IPS-11a (cell line): Measurements from ENCODE around the gene IL4R.
"Not testable (repeated sequence)": the region's sequence is repeated elsewhere in the genome, so short reads cannot be mapped to it uniquely, and the experiment has no call there.

Experiments
- H3K4me3 ChIP-seq: one replicate; pipeline ENCODE4 v1.5.1; 2013; ENCODE audit warnings: low read depth, low read length, control low read depth

Gene IL4R

DNA sequence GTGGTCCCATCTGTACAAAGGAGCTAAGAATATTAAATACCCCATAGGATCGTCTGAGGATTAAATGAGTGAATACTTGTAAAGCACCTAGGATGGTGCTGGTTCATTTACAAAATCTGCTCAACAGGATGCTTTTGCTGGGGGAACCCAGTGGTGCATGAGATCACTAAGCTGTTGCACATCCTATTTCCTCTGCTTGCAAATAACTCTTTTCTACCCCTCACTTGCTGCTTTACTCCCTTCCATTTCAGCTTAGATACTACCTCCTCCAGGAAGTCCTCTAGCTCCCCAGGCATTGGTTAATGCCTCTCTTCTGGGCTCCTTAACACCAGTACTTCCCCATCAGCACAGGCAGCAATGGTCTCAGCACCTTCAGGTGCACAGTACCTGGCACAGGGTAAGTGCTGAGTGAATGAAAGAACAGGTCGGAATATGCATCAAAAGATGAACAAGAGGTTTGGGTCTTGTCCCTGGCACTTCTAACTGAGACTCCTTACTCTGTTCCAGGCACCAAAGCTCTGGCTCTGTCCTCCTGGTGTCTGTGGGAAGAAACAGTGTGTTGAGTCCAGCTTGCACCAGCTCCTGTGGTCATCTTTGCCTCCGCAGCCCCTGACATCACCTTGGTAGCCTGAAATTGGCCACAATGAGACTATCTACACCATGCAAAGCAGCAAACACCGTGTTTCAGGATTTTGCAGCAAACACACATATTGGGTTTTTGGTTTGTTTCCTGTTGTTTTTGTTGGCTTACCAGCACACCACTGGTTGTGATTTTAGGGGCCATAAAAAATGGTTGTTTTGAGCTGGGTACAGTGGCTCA, 64.1 kb downstream of the IL4R start:
- H3K4me3 ChIP-seq, result no peak overlapping the region

DNA sequence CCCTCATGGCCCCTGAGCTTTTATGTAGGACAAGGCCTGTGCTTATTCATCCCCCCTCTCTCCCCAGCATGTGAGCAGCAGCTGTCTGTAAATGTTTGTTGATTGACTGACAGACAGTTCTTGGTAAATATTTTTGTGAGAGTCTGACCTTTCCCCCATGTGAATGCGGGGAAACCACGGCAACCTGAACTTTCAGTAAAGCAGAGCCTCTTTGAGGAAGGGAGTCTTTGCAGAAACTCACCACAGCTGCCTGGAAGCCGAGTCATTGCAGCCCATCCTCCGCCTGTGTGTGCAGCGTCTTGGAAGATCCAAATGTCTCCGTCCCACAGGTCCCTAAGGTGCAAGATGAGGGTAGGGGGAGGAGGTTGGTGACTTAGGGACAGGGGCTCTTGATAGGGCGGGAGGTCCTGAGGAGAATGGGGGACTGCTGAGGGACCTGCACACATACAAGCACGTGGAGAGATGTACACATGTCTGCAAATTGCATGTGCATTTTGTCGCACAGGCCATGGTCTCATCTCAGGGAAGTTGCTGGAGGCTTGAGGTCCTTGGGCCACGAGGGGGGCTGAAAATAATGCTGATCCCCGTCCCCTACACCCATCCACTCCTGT, 65.2 kb downstream of the IL4R start:
- H3K4me3 ChIP-seq, result no peak overlapping the region

DNA sequence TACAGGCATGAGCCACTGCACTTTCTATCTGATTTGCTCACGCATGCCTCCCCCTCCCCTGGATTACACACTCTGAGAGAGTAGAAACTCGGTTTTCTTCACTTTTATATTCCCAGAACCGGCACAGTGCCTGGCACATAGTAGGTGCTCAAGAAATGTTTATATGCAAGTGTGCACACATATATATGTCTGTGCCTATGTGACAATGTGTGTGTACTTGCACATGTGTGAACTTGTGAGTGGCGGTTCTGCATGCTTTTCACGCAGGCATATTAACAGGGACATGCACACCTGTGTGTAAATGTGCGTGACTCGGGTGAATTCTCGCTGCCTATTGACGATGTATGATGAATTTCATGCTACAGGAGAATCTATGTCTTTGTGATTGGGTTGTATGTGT, 66.1 kb downstream of the IL4R start:
- H3K4me3 ChIP-seq, result no peak overlapping the region

DNA sequence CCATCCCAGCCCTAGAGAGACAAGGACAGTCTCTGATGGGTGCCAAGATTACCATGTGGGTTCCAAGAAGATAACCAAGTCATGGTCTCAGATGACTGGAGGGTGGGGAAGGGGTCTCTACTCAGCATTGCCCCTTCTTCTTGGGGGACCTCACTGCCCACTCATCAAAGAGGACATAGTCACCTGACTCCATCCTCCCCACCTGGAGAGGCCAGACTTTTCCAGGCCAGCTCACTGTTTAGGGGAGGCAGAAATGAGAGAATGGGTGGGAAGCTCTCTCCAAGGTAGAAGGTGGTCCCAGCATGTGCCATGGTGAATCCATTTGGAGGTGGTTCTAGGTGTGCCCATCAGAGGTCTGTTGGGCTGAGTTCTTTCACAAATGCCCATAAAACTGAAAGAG, 67.5 kb downstream of the IL4R start:
- no peak overlapping the region for H3K4me3 ChIP-seq

DNA sequence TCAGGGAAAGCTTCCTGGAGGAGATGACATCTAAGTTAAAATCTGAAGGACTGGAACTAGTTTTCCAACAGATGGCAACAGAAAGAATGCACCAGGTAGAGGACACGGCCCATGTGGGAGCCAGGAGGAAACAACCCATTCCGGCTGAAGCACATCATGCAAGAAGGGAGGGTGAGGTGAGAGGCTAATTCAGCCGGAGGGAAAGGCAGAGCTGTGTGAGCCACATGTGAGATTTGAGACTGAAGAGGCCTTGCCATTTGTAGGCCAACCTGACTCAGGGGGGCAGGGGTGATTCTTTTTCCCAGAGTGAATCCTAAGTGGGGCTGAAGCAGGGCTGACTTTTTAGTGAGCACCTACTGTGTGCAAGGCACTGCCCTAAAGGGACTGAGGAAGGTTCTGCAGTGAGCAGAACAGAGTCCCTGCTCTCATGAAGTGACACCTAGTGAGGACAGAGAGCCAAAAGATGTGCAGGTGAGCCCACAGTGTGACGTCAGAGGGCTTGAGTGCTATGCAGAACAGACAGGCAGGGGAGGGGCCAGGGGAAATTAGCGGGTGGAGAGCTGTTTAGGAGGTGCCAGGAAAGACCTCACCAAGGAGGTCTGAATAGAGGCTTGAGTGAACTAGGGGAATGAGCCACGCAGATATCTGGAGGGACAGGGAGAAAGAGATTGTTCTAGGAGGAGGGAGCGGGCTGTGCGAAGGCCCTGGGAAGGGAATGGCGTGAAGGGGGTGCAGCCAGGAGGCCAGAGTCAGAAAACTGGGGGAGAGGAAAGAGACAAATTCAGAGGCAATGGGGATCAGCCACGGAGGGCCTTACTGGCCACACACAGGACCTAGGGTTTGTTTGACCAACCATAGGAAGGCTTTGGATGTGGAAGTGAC, 68.4 kb downstream of the IL4R start:
- H3K4me3 ChIP-seq, result no peak overlapping the region

DNA sequence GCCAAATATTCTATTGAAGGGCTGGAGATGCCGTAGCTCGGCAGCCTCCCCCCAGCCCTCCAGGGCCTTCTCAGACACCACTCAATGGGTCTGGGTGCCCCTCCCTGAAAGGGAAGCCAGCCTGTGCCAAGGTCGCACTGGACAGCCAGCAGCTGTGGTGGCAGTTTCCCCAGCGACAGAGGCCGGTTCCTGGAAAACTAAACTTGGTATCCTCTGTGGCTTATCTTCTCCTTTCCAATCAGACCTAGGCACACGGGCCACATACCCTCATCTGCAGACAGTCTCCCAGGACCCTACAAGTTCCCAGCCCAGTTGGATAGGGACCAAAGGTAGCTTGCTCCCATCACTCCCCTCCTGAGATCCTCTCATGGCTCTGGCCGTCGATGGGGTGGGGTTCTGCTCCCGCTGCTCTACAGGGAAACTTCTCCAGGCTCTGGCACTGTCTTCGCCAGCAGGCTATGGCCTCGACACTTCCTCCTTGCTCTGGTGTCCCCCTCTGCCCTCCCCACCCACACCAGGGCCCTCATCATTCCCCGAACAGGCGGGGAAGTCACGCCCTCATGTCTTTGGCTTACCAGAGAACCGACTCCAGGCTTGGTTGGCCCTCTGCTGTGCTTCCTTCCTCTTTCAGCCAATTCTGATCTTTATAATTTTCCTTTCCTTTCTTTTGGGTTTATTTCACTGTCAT, 69.9 kb downstream of the IL4R start:
- no peak overlapping the region for H3K4me3 ChIP-seq

DNA sequence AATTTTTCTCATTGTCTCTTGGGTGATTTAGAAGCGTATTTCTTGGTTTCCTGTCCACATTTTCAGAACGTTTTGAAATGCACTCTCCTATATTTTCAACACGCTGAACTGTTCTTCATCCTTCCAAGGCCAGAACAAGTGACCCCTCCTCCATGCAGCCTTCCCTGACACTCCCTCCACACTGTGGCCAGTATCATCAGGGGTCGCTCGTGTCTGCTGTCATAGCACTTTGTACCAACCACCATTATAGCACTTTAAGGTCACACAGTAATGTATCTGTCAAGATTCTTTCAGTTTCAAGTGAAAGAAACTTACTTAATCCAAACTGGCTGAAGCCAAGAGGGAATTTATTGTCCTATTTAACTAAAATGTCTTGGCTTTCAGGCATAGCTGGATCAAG, 70.7 kb downstream of the IL4R start:
- H3K4me3 ChIP-seq, result no peak overlapping the region

DNA sequence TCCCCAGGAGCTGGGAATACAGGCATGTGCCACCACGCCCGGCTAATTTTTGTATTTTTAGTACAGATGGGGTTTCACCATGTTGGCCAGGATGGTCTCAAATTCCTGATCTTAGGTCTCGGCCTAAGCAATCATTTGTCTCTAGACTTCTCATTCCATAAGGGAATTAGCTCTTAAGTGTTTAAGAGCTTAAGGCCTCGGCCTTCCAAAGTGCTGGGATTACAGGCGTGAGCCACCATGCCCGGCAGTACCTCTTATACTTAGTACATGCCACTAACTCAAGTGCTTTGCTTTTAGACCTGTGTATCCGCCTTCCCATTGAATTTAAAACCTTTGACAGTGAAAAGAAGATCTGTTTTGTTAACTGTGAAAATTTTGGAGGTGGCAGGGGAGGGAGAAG, 71.6 kb downstream of the IL4R start:
- no peak overlapping the region for H3K4me3 ChIP-seq

DNA sequence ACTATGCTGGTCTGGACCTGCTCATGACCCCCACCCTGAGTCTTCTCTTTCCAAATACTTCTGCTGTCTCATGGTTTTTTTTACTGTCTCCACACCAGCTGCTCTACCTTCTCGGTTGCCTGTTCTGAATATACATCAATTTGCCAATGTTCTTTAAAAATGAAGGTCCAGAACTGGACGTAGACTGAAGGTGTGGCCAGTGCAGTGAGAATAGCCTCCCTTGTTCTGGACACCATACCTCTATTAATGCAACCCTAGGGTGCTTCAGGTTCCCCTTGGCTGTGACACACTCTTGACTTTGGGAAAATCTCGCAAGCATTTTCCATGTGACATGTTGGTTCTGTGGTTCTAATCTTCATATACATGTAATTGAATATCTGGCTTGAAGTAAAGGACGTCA, 72.9 kb downstream of the IL4R start:
- no peak overlapping the region for H3K4me3 ChIP-seq

DNA sequence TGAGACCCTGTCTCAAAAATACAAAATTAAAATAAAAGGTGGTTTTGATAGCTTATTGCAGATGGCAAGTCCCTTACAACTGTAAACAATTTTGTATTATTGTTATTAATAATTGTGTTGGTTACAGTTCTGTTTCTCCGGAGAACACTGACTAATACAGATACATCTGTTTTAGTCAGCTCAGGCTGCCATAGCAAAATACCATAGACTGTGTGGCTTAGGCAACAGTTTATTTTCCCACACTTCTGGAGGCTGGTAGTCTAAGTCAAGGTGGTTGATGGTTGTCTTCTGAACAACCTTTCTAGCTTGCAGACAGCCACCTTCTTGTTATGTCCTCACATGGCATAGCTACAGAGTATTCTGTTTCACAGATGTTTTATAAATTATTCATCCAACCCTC, 74.0 kb downstream of the IL4R start:
- no peak overlapping the region for H3K4me3 ChIP-seq

DNA sequence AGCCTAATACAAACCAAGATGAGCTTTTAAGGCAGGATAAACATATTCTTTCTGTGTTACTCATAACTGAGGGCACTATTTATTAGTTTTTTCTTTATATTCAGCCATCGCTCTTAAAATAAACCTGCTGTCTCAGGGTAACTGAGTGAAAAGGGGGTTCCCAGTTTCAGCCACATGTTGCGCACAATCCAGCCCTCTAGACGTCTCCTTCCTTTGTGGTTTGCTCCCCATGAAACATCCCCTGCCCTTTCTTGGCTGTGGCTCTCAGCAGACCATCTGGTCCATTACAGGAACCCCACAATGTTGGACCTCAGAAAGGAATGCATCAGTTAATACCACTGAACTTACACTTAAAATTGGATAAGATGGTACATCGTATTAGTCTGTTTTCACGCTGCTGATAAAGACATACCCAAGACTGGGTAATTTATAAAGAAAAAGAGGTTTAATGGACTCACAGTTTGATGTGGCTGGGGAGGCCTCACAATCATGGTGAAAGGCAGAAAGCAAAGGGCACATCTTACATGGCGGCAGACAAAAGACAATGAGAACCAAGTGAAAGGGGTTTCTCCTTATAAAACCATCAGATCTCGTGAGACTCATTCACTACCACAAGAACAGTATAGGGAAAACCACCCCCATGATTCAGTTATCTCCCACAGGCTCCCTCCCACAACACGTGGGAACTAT, 75.6 kb downstream of the IL4R start:
- no peak overlapping the region for H3K4me3 ChIP-seq

DNA sequence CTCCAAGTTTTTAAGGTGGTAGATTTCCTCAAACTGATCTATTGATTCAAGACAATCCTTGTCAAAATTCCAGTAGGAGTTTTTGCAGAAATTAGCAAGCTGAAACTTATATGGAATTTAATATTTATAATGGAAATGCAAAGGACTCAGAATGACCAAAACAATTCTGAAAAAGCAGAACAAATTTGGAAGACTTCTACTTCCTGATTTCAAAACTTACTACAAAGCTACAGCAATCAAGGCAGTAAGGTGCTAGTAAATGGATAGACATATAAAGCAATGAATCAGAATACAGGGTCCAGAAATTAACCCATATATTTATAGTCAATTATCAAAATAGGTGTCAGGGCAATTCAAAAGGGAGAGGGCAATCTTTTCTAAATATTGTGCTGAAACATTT, 76.4 kb downstream of the IL4R start:
- no peak overlapping the region for H3K4me3 ChIP-seq

DNA sequence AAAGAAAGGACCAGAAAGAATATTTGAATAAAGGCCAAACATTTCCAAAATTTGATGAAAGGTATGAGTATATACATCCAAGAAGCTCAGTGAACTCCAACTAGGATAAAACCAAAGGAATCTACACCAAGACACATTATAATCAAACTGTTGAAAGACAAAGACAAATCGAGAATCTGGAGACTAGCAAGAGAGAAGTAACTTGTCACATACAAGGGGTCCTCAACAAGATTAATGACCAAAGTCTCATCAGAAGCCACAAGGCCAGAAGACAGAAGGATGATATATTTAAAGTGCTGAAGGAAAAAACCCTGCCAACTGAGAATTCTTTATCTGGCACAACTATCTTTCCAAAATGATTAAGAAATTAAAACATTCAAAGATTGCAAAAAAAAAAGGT, 78.9 kb downstream of the IL4R start:
- H3K4me3 ChIP-seq, result no peak overlapping the region

DNA sequence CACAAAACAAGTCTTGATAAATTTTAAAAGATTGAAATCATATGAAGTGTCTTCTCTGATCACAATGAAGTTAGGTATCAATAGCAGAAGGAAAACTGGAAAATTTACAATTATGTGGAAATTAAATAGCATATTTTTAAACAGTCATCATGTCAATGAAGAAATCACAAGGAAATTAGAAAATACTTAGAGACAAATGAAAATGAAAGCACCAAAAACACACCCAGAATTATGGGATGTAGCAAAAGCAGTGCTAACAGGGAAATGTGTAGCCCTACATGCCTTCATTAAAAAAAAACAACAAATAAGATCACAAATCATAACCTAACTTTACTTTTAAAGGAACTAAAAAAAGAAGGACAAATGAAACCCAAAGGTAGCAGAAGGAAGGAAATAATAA, 80.7 kb downstream of the IL4R start:
- no peak overlapping the region for H3K4me3 ChIP-seq

DNA sequence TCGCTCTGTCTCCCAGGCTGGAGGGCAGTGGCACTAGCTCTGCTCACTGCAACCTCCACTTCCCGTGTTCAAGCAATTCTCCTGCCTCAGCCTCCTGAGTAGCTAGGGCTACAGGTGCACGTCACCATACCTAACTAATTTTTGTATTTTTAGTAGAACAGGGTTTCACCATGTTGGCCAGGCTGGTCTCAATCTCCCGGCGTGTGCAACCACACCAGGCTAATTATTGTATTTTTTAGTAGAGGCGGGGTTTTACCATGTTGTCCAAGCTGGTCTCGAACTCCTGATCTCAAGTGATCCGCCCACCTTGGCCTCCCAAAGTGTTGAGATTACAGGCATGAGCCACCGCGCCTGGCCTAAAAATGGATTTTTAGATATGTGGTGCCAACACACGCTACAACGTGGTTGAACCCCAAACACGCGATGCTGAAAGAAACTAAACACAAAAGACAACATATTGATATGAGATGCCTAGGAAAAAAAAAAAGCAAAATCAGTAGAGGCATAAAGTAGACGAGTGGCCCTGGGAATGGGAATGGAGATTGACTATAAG, 84.6 kb downstream of the IL4R start:
- not testable (repeated sequence) for H3K4me3 ChIP-seq

DNA sequence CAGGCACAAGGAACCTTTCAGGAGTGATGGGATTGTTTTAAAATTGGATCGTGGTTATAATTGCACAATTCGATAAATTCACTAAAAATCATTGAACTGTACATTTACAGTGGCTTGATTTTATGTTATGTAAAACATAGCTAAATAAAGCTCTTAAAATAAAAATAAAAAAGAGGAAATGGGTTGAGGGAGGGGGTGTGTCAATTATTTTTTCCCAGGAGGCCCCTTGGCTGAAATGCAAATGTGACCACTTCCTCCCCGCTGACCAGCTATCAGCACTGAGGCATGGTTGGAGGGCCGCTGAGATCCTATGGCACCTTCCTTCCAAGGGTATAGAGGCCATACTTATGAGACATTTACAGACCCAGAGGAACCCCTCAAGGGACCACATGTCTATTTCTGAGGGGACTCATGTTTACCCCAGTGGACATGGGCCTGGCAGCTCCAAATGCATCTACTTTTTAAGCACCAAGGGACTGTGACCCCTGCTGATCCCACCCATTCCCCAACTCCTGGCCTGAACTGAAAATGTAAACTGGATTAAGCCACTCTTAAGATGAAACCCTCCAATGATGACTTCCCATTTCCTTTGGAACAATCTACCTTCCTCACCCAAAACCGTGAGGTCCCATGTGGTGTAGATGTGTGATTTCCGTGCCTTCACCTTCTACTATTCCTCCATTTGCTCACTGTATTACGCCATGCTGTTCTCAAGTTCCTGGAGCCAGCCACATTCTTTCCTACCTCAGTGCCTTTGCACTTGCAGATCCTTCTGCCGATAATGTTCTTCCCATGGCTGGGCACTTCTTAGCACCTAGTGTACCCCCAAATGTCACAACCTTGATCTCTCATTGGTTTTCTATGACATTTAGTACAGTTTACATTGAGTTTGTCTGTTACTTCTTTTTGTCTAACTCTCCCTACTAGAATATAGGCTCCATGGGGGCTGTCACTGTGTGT, 85.4 kb downstream of the IL4R start:
- no peak overlapping the region for H3K4me3 ChIP-seq

DNA sequence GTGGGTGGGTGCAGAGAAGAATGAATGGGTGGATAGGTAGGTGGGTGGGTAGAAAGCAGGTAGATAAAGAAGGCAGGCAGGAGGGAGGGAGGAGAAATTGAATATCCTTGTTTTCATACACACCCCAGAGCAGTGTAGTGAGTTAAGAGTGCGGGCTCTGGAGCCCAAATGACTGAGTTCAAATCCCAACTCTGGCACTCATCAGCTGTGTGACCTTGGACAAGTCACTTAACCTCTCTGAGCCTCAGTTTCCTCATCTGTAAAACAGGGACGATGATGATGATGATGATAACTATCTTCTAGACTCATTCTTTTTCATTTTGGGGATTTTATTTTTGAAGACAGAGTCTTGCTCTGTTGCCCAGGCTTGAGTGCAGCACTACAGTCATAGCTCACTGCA, 86.2 kb downstream of the IL4R start:
- H3K4me3 ChIP-seq, result no peak overlapping the region

DNA sequence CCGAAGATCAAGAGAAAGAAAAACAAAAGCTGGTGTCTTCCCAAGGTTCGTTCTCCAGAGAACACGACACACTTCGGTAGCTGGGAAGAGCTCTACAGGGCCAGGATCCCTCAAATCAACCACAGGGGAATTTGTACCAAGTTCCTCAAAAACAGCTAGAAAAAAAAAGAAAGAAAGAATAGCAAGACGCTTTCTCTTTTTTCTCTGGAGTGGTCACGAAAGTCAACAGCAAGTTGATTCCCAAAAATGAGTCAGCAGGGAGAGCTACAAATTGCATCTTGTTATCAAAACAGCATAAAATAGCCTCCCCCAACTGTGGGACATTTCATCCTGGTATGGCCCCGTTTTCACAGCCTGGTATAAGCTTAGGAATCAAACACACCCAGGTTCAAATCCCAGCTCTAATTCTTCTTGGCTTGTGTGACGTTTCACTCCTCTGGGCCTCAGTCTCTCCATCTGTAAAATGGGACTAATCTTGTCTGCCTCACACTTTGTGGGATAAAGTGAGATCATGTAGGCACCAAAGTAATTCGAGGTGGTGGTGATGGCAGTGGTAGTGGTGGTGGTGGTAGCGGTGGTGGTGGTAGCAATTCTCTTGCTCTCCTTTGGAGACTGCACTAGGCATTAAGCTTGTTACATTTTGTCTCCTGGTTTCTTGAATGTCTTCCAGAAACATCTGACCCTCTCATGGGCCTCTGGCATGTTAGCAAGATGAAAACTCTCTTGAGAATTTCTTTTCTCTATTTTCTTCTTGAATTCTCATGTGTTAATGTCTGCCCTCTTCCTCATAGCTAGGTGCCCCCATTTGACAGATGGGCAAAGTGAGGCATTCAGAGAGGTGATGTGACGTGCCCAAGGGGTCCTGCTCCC, 87.2 kb downstream of the IL4R start:
- H3K4me3 ChIP-seq, result no peak overlapping the region
